HepG2 (cell line): Measurements from ENCODE around the gene MRPL27. TPM values are rescaled to one million over a fixed set of nuclear protein-coding genes. Genes with fewer than 3 reads are reported as not detected.

Source experiments
- FIP1L1 ChIP-seq: fragments of 200-400 bp; formaldehyde crosslinking; IDR thresholded peaks from 2 replicates; pipeline ENCODE4 v1.6.1; 2018; ENCODE audit warnings: low read depth, mild to moderate bottlenecking, low read length, moderate library complexity, borderline replicate concordance; ENCODE audit not compliant: insufficient read depth
- GMEB1 ChIP-seq: sonication (generic); formaldehyde crosslinking; IDR thresholded peaks from 2 replicates; pipeline ENCODE4 v1.5.1; 2020; ENCODE audit warnings: missing genetic modification reagents, mild to moderate bottlenecking, borderline replicate concordance
- JARID2 ChIP-seq: sonication (generic); formaldehyde crosslinking; IDR thresholded peaks from 2 replicates; pipeline ENCODE4 v1.8.1; 2023; ENCODE audit warnings: missing genetic modification reagents, inconsistent platforms; ENCODE audit not compliant: insufficient replicate concordance
- LRRFIP1 ChIP-seq: sonication (generic); formaldehyde crosslinking; conservative IDR thresholded peaks from 2 replicates; pipeline ENCODE4 v1.4.0; 2020; ENCODE audit warnings: missing genetic modification reagents
- MYC ChIP-seq: sonication (generic); formaldehyde crosslinking; IDR thresholded peaks from 2 replicates; pipeline ENCODE4 v1.9.0; 2021; ENCODE audit warnings: missing genetic modification reagents, borderline replicate concordance
- PAX8 ChIP-seq: sonication (generic); formaldehyde crosslinking; IDR thresholded peaks from 2 replicates; pipeline ENCODE4 v1.8.0; 2022; ENCODE audit warnings: mild to moderate bottlenecking, missing genetic modification reagents, borderline replicate concordance
- PHF20 ChIP-seq: sonication (generic); formaldehyde crosslinking; IDR thresholded peaks from 2 replicates; pipeline ENCODE4 v1.5.0; 2020; ENCODE audit warnings: mild to moderate bottlenecking, missing genetic modification reagents
- POLR2A ChIP-seq, 2 experiments: IDR thresholded peaks; 2 replicates each; pipeline ENCODE4 v1.6.1; 2011; ENCODE audit warnings: low read depth in 2 of 2, low read length in 2 of 2, mild to moderate bottlenecking in 1 of 2, moderate library complexity in 1 of 2; ENCODE audit not compliant: insufficient read depth in 1 of 2
- RBM39 ChIP-seq: fragments of 200-400 bp; formaldehyde crosslinking; IDR thresholded peaks from one replicate; pipeline ENCODE4 v1.6.1; 2018; ENCODE audit warnings: antibody characterized with exemption, mild to moderate bottlenecking, low read depth, low read length; ENCODE audit not compliant: poor library complexity, severe bottlenecking
- ZBTB42 ChIP-seq: sonication (generic); formaldehyde crosslinking; IDR thresholded peaks from 2 replicates; pipeline ENCODE4 v1.5.0; 2020; ENCODE audit warnings: mild to moderate bottlenecking, missing genetic modification reagents
- ZNF282 ChIP-seq: fragments of 450-650 bp; IDR thresholded peaks from 2 replicates; pipeline ENCODE4 v1.6.1; 2018; ENCODE audit not compliant: partially characterized antibody
- ZNF3 ChIP-seq: IDR thresholded peaks from 2 replicates; pipeline ENCODE4 v1.7.0; 2017; ENCODE audit warnings: inconsistent platforms
- ZNF484 ChIP-seq: sonication (generic); formaldehyde crosslinking; IDR thresholded peaks from 2 replicates; pipeline ENCODE4 v1.5.1; 2020; ENCODE audit warnings: mild to moderate bottlenecking, low read depth, missing genetic modification reagents, borderline replicate concordance
- ZNF543 ChIP-seq: sonication (generic); formaldehyde crosslinking; IDR thresholded peaks from 2 replicates; pipeline ENCODE4 v1.4.0; 2020; ENCODE audit warnings: mild to moderate bottlenecking, missing genetic modification reagents
- ZNF549 ChIP-seq: sonication (generic); formaldehyde crosslinking; IDR thresholded peaks from 2 replicates; pipeline ENCODE4 v1.5.0; 2020; ENCODE audit warnings: missing genetic modification reagents
- ZNF614 ChIP-seq: IDR thresholded peaks from 2 replicates; pipeline ENCODE4 v1.6.1; 2018; ENCODE audit warnings: missing biosample characterization, missing genetic modification reagents, inconsistent platforms, borderline replicate concordance
- ZNF670 ChIP-seq: sonication (generic); formaldehyde crosslinking; IDR thresholded peaks from 2 replicates; pipeline ENCODE4 v1.8.0; 2022; ENCODE audit warnings: mild to moderate bottlenecking, missing genetic modification reagents, borderline replicate concordance
- ZSCAN21 ChIP-seq: sonication (generic); formaldehyde crosslinking; IDR thresholded peaks from 2 replicates; pipeline ENCODE4 v1.8.0; 2022; ENCODE audit warnings: mild to moderate bottlenecking, missing genetic modification reagents, moderate library complexity, borderline replicate concordance
- polyA plus RNA-seq, 8 experiments: library from polyadenylated mRNA; depleted of rRNA in 3 of 8; stranded (reverse) in 7 of 8; unstranded in 1 of 8; fragments of >200 nt; fragmentation: Illumina TruSeq in 4 of 8; extraction: Trizol in 4 of 8; gene quantifications; 2 replicates each; pipeline versions ENCODE4 v1.2.1 to v1.2.3, GENCODE V29; 2011 to 2016; ENCODE audit warnings: low read depth in 4 of 8, missing spikeins in 1 of 8, mixed read lengths in 1 of 8; ENCODE audit not compliant: insufficient read depth in 1 of 8
- total RNA-seq, 5 experiments: library from RNA; depleted of rRNA; stranded (reverse); fragments of >200 nt; fragmentation: Illumina TruSeq; extraction: Trizol; gene quantifications; 2 replicates each; pipeline ENCODE4 v1.2.3, GENCODE V29; 2016; ENCODE audit warnings: low read depth in 1 of 5
- TF ChIP-seq, protein P1 (sequence below): sonication (generic); formaldehyde crosslinking; IDR thresholded peaks from 2 replicates; pipeline ENCODE4 v1.8.1; 2023; ENCODE audit warnings: mild to moderate bottlenecking, inconsistent platforms, moderate library complexity, missing genetic modification reagents, borderline replicate concordance
- TF ChIP-seq, protein P2 (sequence below): IDR thresholded peaks from 2 replicates; pipeline ENCODE4 v1.6.1; 2012; ENCODE audit warnings: low read length, improper control_type of control experiment

Gene MRPL27
- total and polyA plus RNA-seq, 2 of the 13 experiments (the other 11 are each of a cell fraction or from before 2014, with no cell fraction given), result 137 to 217 TPM

- TF ChIP-seq, protein P1, sequence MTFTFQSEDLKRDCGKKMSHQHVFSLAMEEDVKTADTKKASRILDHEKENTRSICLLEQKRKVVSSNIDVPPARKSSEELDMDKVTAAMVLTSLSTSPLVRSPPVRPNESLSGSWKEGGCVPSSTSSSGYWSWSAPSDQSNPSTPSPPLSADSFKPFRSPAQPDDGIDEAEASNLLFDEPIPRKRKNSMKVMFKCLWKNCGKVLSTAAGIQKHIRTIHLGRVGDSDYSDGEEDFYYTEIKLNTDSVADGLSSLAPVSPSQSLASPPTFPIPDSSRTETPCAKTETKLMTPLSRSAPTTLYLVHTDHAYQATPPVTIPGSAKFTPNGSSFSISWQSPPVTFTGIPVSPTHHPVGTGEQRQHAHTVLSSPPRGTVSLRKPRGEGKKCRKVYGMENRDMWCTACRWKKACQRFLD, result no peak
- no peak for TF ChIP-seq POLR2A (IDR thresholded peaks at IDR 0.05; ENCODE audit: insufficient read depth in 1 of 2, low read depth in 2 of 2, low read length in 2 of 2)
- TF ChIP-seq ZNF549 (CRISPR knock-in tag), result no peak
- TF ChIP-seq MYC (CRISPR knock-in tag), result peak; percentile 42
- TF ChIP-seq ZBTB42 (CRISPR knock-in tag), result no peak
- no peak for TF ChIP-seq FIP1L1
- TF ChIP-seq LRRFIP1, result no peak
- TF ChIP-seq GMEB1 (CRISPR knock-in tag), result no peak
- no peak for TF ChIP-seq PHF20
- TF ChIP-seq, protein P2, sequence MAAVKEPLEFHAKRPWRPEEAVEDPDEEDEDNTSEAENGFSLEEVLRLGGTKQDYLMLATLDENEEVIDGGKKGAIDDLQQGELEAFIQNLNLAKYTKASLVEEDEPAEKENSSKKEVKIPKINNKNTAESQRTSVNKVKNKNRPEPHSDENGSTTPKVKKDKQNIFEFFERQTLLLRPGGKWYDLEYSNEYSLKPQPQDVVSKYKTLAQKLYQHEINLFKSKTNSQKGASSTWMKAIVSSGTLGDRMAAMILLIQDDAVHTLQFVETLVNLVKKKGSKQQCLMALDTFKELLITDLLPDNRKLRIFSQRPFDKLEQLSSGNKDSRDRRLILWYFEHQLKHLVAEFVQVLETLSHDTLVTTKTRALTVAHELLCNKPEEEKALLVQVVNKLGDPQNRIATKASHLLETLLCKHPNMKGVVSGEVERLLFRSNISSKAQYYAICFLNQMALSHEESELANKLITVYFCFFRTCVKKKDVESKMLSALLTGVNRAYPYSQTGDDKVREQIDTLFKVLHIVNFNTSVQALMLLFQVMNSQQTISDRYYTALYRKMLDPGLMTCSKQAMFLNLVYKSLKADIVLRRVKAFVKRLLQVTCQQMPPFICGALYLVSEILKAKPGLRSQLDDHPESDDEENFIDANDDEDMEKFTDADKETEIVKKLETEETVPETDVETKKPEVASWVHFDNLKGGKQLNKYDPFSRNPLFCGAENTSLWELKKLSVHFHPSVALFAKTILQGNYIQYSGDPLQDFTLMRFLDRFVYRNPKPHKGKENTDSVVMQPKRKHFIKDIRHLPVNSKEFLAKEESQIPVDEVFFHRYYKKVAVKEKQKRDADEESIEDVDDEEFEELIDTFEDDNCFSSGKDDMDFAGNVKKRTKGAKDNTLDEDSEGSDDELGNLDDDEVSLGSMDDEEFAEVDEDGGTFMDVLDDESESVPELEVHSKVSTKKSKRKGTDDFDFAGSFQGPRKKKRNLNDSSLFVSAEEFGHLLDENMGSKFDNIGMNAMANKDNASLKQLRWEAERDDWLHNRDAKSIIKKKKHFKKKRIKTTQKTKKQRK, result no peak
- TF ChIP-seq ZNF282, result no peak
- no peak for TF ChIP-seq RBM39
- TF ChIP-seq JARID2 (CRISPR knock-in tag), result no peak
- peak; percentile 33; the same call in 1 of the 2 replicates for TF ChIP-seq ZNF614 (CRISPR knock-in tag)
- 0 out of 2 replicates have a peak, but pooled peaks have one; percentile 23 for TF ChIP-seq ZNF3 (CRISPR knock-in tag)
- peak; percentile 79; the same call in 1 of the 2 replicates for TF ChIP-seq ZNF670 (CRISPR knock-in tag)
- peak; percentile 80; the same call in 1 of the 2 replicates for TF ChIP-seq ZNF543
- TF ChIP-seq ZNF484, result no peak
- TF ChIP-seq ZSCAN21, result peak; percentile 40
- 0 out of 2 replicates have a peak, but pooled peaks have one; percentile 59 for TF ChIP-seq PAX8 (CRISPR knock-in tag)
Measured at GRCh38 chr17:50346313-50347116, 26.5 kb downstream of the MRPL27 start (continued).
